GM12878 (cell line): Measurements from ENCODE around the gene SLU7. TPM values are rescaled to one million over a fixed set of nuclear protein-coding genes. Genes with fewer than 3 reads are reported as not detected.

Experiments
- BACH1 ChIP-seq: fragments of 450-650 bp; IDR thresholded peaks from 2 replicates; pipeline ENCODE4 v1.6.1; 2017; ENCODE audit warnings: mild to moderate bottlenecking, borderline replicate concordance
- BCL11A ChIP-seq: IDR thresholded peaks from 2 replicates; pipeline ENCODE4 v1.6.1; 2011; ENCODE audit warnings: low read depth, low read length
- CBFB ChIP-seq: IDR thresholded peaks from 2 replicates; pipeline ENCODE4 v1.6.1; 2016; ENCODE audit warnings: antibody characterized with exemption, low read depth
- CREM ChIP-seq: IDR thresholded peaks from 2 replicates; pipeline ENCODE4 v1.6.1; 2014; ENCODE audit warnings: antibody characterized with exemption, low read depth
- DPF2 ChIP-seq: fragments of 450-650 bp; IDR thresholded peaks from 2 replicates; pipeline ENCODE4 v1.6.1; 2017; ENCODE audit warnings: mild to moderate bottlenecking
- EGR1 ChIP-seq, 2 experiments: IDR thresholded peaks; 1 replicate in 1 of 2; 2 replicates in 1 of 2; pipeline ENCODE4 v1.6.1; 2011 to 2012; ENCODE audit warnings: low read depth in 2 of 2, low read length in 2 of 2, borderline replicate concordance in 1 of 2, mild to moderate bottlenecking in 1 of 2, moderate library complexity in 1 of 2
- EP300 ChIP-seq, 2 experiments: fragments of 150-350 bp in 1 of 2; IDR thresholded peaks; 2 replicates each; pipeline ENCODE4 v1.6.1; 2011 to 2012; ENCODE audit warnings: low read depth in 2 of 2, low read length in 2 of 2, borderline replicate concordance in 1 of 2, improper control_type of control experiment in 1 of 2, inconsistent platforms in 1 of 2; ENCODE audit not compliant: control insufficient read depth in 1 of 2
- FOXK2 ChIP-seq: fragments of 450-650 bp; IDR thresholded peaks from 2 replicates; pipeline ENCODE4 v1.6.1; 2017; ENCODE audit warnings: mild to moderate bottlenecking, moderate library complexity
- HCFC1 ChIP-seq: fragments of 150-350 bp; IDR thresholded peaks from 2 replicates; pipeline ENCODE4 v1.6.1; 2014; ENCODE audit warnings: low read length
- IKZF2 ChIP-seq, 2 experiments: fragments of 450-650 bp; IDR thresholded peaks; 2 replicates each; pipeline ENCODE4 v1.6.1; 2017; ENCODE audit warnings: mild to moderate bottlenecking in 2 of 2, moderate library complexity in 2 of 2
- JUNB ChIP-seq: IDR thresholded peaks from 2 replicates; pipeline ENCODE4 v1.6.1; 2016; ENCODE audit warnings: antibody characterized with exemption, mild to moderate bottlenecking
- MTA2 ChIP-seq: fragments of 450-650 bp; IDR thresholded peaks from 2 replicates; pipeline ENCODE4 v1.6.1; 2016; ENCODE audit warnings: low read depth, mild to moderate bottlenecking, moderate library complexity
- NKRF ChIP-seq: fragments of 450-650 bp; conservative IDR thresholded peaks from 2 replicates; pipeline ENCODE4 v1.6.1; 2017; ENCODE audit warnings: mild to moderate bottlenecking, moderate library complexity
- RAD51 ChIP-seq: fragments of 450-650 bp; IDR thresholded peaks from 2 replicates; pipeline ENCODE4 v1.6.1; 2016; ENCODE audit warnings: moderate library complexity, mild to moderate bottlenecking, inconsistent platforms
- REST ChIP-seq: IDR thresholded peaks from 2 replicates; pipeline ENCODE4 v1.6.1; 2012; ENCODE audit warnings: mild to moderate bottlenecking, low read depth, low read length
- SREBF2 ChIP-seq: IDR thresholded peaks from 2 replicates; pipeline ENCODE4 v1.6.1; 2012; ENCODE audit warnings: mild to moderate bottlenecking, low read length
- TCF12 ChIP-seq: IDR thresholded peaks from 2 replicates; pipeline ENCODE4 v1.6.1; 2011; ENCODE audit warnings: low read depth, mild to moderate bottlenecking, low read length
- YY1 ChIP-seq: IDR thresholded peaks from 2 replicates; pipeline ENCODE4 v1.6.1; 2011; ENCODE audit warnings: low read depth, mild to moderate bottlenecking, low read length
- ZBTB4 ChIP-seq: fragments of 450-650 bp; formaldehyde crosslinking; IDR thresholded peaks from 2 replicates; pipeline ENCODE4 v1.4.0; 2022; ENCODE audit warnings: mild to moderate bottlenecking, moderate library complexity
- ZNF384 ChIP-seq: IDR thresholded peaks from 2 replicates; pipeline ENCODE4 v1.6.1; 2012; ENCODE audit warnings: low read depth, mild to moderate bottlenecking, low read length, improper control_type of control experiment, borderline replicate concordance
- ZNF622 ChIP-seq: fragments of 450-650 bp; IDR thresholded peaks from 2 replicates; pipeline ENCODE4 v1.6.1; 2017; ENCODE audit warnings: mild to moderate bottlenecking, inconsistent platforms
- polyA plus RNA-seq, 11 experiments: library from polyadenylated mRNA; depleted of rRNA in 4 of 11; unstranded in 6 of 11; stranded (reverse) in 5 of 11; fragments of >200 nt; fragmentation: Nextera tagmentation in 4 of 11; fragmentation: Illumina TruSeq in 1 of 11; extraction: Ambion mirVana in 4 of 11; extraction: Trizol in 1 of 11; gene quantifications; 1 replicate in 1 of 11; 2 replicates in 10 of 11; pipeline versions ENCODE4 v1.2.1 to v1.2.3, GENCODE V29; 2011 to 2016; ENCODE audit warnings: inconsistent platforms in 2 of 11, missing spikeins in 2 of 11, low read depth in 1 of 11
- total RNA-seq, 4 experiments: library from RNA; depleted of rRNA in 3 of 4; stranded (reverse); fragments of >200 nt in 3 of 4; fragmentation: Illumina TruSeq in 1 of 4; extraction: Trizol in 1 of 4; gene quantifications; 2 replicates each; pipeline versions ENCODE4 v1.2.1 to v1.2.3, GENCODE V29; 2013 to 2021

Gene SLU7
- total and polyA plus RNA-seq, 10 of the 15 experiments (the other 5 are each of a cell fraction or from before 2014, with no cell fraction given): 32.7 to 55.2 (median 46.6) TPM

GRCh38 chr5:160458806-160459800 is 40.2 kb upstream of the SLU7 start (continued):
- TF ChIP-seq NKRF (no peak; the same call in 1 of the 2 replicates), IKZF2 (IDR thresholded peaks at IDR 0.05) (peak in 1 of 2 experiments; percentile 72), CREM (peak; percentile 75; the same call in 1 of the 2 replicates), FOXK2 (no peak), ZBTB4 (CRISPR knock-in tag) (no peak), EP300 (IDR thresholded peaks at IDR 0.05; ENCODE audit: borderline replicate concordance in 1 of 2, control insufficient read depth in 1 of 2, low read depth in 2 of 2, low read length in 2 of 2) (peak; percentile 92 to 98; a peak in 3 of 4 replicates), TCF12 (no peak), EGR1 (IDR thresholded peaks at IDR 0.05; ENCODE audit: borderline replicate concordance in 1 of 2, low read depth in 2 of 2, low read length in 2 of 2) (no peak), JUNB (no peak; the same call in 1 of the 2 replicates), ZNF622 (no peak), REST (no peak), YY1 (peak; percentile 53; the same call in 1 of the 2 replicates), SREBF2 (no peak), DPF2 (peak; percentile 70; the same call in 1 of the 2 replicates), RAD51 (peak; percentile 90), HCFC1 (no peak), BCL11A (peak; percentile 55; the same call in 1 of the 2 replicates), MTA2 (peak; percentile 87), ZNF384 (peak; percentile 64; the same call in 1 of the 2 replicates), CBFB (peak; percentile 83; the same call in 1 of the 2 replicates), BACH1 (peak; percentile 70; the same call in 1 of the 2 replicates)
